Mammary epithelial cell (primary cell): Measurements from ENCODE around the gene PGM2L1.

ENCODE experiments used
- EZH2 ChIP-seq: IDR thresholded peaks from 2 replicates; pipeline ENCODE4 v1.6.1; 2012; ENCODE audit warnings: low read length, inconsistent platforms, borderline replicate concordance
- TF ChIP-seq, protein P1 (sequence below), 2 donors: IDR thresholded peaks in 1 of 2; conservative IDR thresholded peaks in 1 of 2; 2 replicates each; pipeline ENCODE4 v1.5.1; 2011 to 2012; ENCODE audit warnings: inconsistent platforms in 2 of 2, low read length in 2 of 2, mild to moderate bottlenecking in 2 of 2, control low read depth in 1 of 2, low read depth in 1 of 2; ENCODE audit not compliant: insufficient read depth in 1 of 2; ENCODE audit errors: extremely low read depth in 1 of 2

DNA sequence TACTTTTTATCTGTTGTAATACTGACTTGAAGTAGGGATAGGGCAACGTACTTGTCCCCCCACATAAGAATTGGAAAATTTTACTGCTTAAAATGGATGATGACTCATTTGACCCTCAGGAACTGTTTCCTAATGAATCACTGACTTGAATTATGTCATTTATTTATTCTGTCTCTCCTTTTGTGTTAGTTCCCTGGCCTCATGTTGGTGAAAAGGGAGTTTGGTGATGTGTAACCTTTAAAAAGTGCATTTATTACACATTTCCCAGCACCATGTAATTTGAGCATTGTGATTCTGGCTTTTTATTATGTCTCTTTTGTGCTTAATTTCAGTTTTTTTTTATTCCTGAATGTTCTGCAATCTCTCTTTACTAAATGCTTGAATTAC lies 20.3 kb upstream of the PGM2L1 start:
- TF ChIP-seq, protein P1, sequence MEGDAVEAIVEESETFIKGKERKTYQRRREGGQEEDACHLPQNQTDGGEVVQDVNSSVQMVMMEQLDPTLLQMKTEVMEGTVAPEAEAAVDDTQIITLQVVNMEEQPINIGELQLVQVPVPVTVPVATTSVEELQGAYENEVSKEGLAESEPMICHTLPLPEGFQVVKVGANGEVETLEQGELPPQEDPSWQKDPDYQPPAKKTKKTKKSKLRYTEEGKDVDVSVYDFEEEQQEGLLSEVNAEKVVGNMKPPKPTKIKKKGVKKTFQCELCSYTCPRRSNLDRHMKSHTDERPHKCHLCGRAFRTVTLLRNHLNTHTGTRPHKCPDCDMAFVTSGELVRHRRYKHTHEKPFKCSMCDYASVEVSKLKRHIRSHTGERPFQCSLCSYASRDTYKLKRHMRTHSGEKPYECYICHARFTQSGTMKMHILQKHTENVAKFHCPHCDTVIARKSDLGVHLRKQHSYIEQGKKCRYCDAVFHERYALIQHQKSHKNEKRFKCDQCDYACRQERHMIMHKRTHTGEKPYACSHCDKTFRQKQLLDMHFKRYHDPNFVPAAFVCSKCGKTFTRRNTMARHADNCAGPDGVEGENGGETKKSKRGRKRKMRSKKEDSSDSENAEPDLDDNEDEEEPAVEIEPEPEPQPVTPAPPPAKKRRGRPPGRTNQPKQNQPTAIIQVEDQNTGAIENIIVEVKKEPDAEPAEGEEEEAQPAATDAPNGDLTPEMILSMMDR (conservative IDR thresholded peaks at IDR 0.05 in 1 of 2, IDR thresholded peaks at IDR 0.05 in 1 of 2; ENCODE audit: extremely low read depth in 1 of 2, insufficient read depth in 1 of 2, low read depth in 1 of 2, low read length in 2 of 2) = no peak
- TF ChIP-seq EZH2 = no peak
